AG09309 (cell line): ENCODE measurements around the gene MYH15.

Source experiments
- DNase-seq: peaks from one replicate; pipeline ENCODE4 v3.0.0-alpha.2; 2010; ENCODE audit warnings: low read depth
- H3K4me3 ChIP-seq: 2 replicates; pipeline ENCODE4 v1.5.1; 2011; ENCODE audit warnings: mild to moderate bottlenecking, low read depth, low read length, moderate library complexity; ENCODE audit not compliant: control insufficient read depth
- CTCF ChIP-seq: IDR thresholded peaks from 2 replicates; pipeline ENCODE4 v1.5.1; 2011; ENCODE audit warnings: mild to moderate bottlenecking, low read depth, low read length, inconsistent platforms; ENCODE audit not compliant: insufficient read depth, control insufficient read depth; ENCODE audit errors: missing control alignments

The MYH15 gene

GRCh38 chr3:108438542-108438941 lies 71.9 kb downstream of the MYH15 start:
- no peak for DNase-seq
- H3K4me3 ChIP-seq = no peak overlapping the region
- TF ChIP-seq CTCF = no peak

DNA sequence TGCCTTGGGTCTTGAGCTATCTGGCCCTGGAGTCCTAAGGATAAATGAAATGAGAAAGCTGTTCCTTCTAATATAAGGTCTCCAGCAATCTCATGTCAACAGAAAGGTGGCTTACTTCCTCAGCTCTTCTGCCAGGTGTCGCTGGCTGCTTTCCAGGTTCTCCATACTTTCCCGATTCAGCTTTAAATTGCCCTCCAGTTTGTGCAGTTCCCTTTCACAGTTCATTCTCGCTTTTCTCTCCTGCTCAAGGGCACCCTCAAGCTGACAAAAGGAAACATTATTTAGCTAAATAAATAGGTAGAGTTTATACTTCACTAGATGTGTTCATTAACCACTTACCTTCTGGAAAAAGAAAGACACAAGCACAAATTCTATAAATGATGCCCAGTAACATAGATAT lies 73.0 kb downstream of the MYH15 start:
- TF ChIP-seq CTCF = no peak
- H3K4me3 ChIP-seq = no peak overlapping the region
- no peak for DNase-seq

DNA sequence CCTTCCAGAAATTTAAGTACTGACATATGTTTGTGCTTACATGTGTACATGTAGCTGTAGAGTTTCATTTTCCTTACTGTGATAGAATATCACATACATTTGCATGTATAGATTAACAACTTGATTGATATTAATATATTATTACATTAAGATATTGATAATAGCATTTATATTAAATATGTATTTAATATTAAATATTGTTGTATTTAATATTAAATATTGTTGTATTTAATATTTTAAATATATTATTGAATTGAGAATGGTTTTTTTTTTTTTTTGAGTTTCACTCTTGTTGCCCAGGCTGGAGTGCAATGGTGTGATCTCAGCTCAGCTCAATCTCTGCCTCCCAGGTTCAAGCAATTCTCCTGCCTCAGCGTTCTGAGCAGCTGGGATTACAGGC lies 76.5 kb downstream of the MYH15 start:
- no peak for DNase-seq
- no peak overlapping the region for H3K4me3 ChIP-seq
- TF ChIP-seq CTCF = no peak

DNA sequence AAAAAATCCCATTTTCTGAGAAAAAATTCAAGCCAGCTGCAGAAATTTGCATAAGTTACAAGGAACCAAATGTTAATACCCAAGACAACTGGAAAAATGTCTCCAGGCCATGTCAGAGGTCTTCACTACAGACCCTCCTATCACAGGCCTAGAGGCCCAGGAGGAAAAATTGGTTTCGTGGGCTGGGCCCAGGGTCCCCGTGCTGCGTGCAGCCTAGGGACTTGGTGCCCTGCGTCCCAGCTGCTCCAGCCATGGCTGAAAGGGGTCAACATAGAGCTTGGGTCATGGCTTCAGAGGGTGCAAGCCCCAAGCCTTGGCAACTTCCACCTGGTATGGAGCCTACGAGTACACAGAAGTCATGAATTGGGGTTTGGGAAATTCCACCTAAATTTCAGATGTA lies 78.0 kb downstream of the MYH15 start:
- TF ChIP-seq CTCF = no peak
- H3K4me3 ChIP-seq = no peak overlapping the region
- no peak for DNase-seq

- no peak overlapping the region for H3K4me3 ChIP-seq
- DNase-seq = no peak
- no peak for TF ChIP-seq CTCF
Observed at GRCh38 chr3:108430540-108430939, 79.9 kb downstream of the MYH15 start.

GRCh38 chr3:108428586-108428985 lies 81.8 kb downstream of the MYH15 start:
- no peak for TF ChIP-seq CTCF

DNA sequence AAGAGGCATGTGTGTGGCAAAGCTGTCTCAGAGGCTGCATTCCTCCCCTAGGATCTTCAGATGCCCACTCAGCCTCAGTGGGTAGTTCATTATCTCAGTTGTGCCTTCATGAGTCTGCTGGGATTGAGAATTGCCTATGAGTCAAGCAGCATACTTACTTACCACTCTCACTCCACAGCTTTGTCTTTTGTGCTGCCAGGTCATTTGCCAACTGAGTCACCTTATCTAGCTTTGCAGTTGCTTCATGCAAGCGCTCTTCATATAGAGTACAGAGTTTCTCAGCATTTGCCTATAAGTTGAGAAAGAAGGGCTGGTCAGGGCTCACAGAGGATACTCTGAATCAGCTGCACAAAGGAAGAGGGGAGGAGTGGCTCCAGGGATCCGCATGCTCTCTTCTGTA lies 89.5 kb downstream of the MYH15 start:
- no peak overlapping the region for H3K4me3 ChIP-seq
- DNase-seq = peak; percentile 64
- TF ChIP-seq CTCF = no peak

More at GRCh38 chr3:108428586-108428985, 81.8 kb downstream of the MYH15 start:
- DNase-seq = no peak
- no peak overlapping the region for H3K4me3 ChIP-seq
